NB4 (cell line): ENCODE data around the gene TNFRSF12A.

ENCODE experiments used
- CTCF ChIP-seq: IDR thresholded peaks from one replicate; pipeline ENCODE4 v1.5.1; 2012; ENCODE audit warnings: low read depth, low read length
- MAX ChIP-seq: IDR thresholded peaks from 2 replicates; pipeline ENCODE4 v1.6.1; 2011; ENCODE audit warnings: low read depth, low read length
- MYC ChIP-seq: IDR thresholded peaks from 2 replicates; pipeline ENCODE4 v1.6.1; 2011; ENCODE audit warnings: low read depth, low read length
- POLR2A ChIP-seq: IDR thresholded peaks from 2 replicates; pipeline ENCODE4 v1.6.1; 2011; ENCODE audit warnings: mild to moderate bottlenecking; ENCODE audit not compliant: insufficient read length; ENCODE audit errors: extremely low read depth

GRCh38 chr16:3051009-3051408 is 30.8 kb downstream of the TNFRSF12A start:
- no peak for TF ChIP-seq MAX
- no peak for TF ChIP-seq CTCF
- no peak for TF ChIP-seq POLR2A
- TF ChIP-seq MYC = no peak
